ENCODE results near the gene KSR1. TPM values are rescaled to one million over a fixed set of nuclear protein-coding genes. Genes with fewer than 3 reads are reported as not detected.
A peak's percentile ranks its signal among the peaks of the same experiment; 100 is the strongest.

Gene KSR1
- total RNA-seq, 2 donors from 2014 or later: 33.7 to 46.3 TPM

GRCh38 chr17:27630607-27631410, 174.6 kb downstream of the KSR1 start, which contains the start of gene LGALS9:
TSS of gene LGALS9 (plus strand) at chr17:27631188. CDS start at chr17:27631266, 78 bp downstream.
- H3K9me3 Mint-ChIP-seq: no peaks in the 10 kb centered on the region
- no peak within 1 kb of the TSS for H3K9ac ChIP-seq (ENCODE audit: extremely low read depth, low read length, poor library complexity, severe bottlenecking)
- no peak within 1 kb of the TSS for H3K4me3 ChIP-seq (ENCODE audit: low read length)
- H3K27ac ChIP-seq (ENCODE audit: low read depth, low read length): no peak within 1 kb of the TSS
- no peaks in the 10 kb centered on the region for H3K9me3 ChIP-seq (ENCODE audit: control insufficient read depth, low read length)
- no peak for TF ChIP-seq CTCF (conservative IDR thresholded peaks at IDR 0.05)
- peak; percentile 88 for DNase-seq
- 65 to 68% methylated on average over 8 to 10 of the region's 10 CpGs for WGBS, 2 experiments (ENCODE audit: insufficient coverage in 1 of 2, insufficient read length in 1 of 2)
- H3K4me3 Mint-ChIP-seq: no peak within 1 kb of the TSS
- H3K36me3 ChIP-seq (ENCODE audit: control insufficient read depth, insufficient read depth, low read length): no peaks in the 10 kb centered on the region
- H3K4me1 Mint-ChIP-seq: peaks cover 10% of the 10 kb centered on the region
- peak within 1 kb of the TSS; percentile 58 for H3K27ac Mint-ChIP-seq
- no peaks in the 10 kb centered on the region for H3K4me1 ChIP-seq (ENCODE audit: control insufficient read depth, insufficient read depth, low read length)
- H3K27me3 Mint-ChIP-seq (ENCODE audit: insufficient read depth): no peaks in the 10 kb centered on the region
- no peaks in the 10 kb centered on the region for H3K27me3 ChIP-seq (ENCODE audit: control insufficient read depth, insufficient read depth, low read length, poor library complexity, severe bottlenecking)
- peaks cover 5% of the 10 kb centered on the region for H3K36me3 Mint-ChIP-seq (ENCODE audit: low read depth)

DNA sequence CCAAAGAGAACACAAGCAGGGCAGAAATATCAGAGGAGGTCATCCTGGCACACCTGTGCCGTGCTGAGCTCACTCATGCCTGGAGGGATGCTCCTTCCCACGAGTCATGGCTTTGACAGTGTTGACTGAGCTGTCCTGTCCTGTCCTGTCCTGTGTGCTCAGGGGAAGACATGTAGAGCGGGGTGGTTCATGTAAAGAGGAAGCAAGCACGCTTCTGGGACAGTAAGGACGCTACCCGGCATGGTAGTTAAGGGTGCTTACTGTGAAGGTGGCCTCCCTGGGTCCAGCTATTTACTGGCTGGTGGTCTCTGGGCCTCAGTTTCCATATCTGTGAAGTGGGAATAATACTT, 175.1 kb downstream of the KSR1 start:
- WGBS, 2 experiments (ENCODE audit: insufficient coverage in 1 of 2, insufficient read length in 1 of 2): 88 to 91% methylated on average over 5 to 6 of the region's 6 CpGs
- H3K9me3 Mint-ChIP-seq: no peaks in the 10 kb centered on the region
- H3K9ac ChIP-seq (ENCODE audit: extremely low read depth, low read length, poor library complexity, severe bottlenecking): no peak overlapping the region

More for the DNA sequence above, 175.1 kb downstream of the KSR1 start:
- Mint-ChIP-seq H3K27ac (peak overlapping the region; percentile 58), H3K4me3 (no peak overlapping the region), H3K27me3 (ENCODE audit: insufficient read depth) (no peaks in the 10 kb centered on the region), H3K4me1 (peaks cover 10% of the 10 kb centered on the region), H3K36me3 (ENCODE audit: low read depth) (peaks cover 3% of the 10 kb centered on the region)
- H3K4me3 ChIP-seq (ENCODE audit: low read length): no peak overlapping the region
- no peaks in the 10 kb centered on the region for H3K36me3 ChIP-seq (ENCODE audit: control insufficient read depth, insufficient read depth, low read length)
- H3K27ac ChIP-seq (ENCODE audit: low read depth, low read length): no peak overlapping the region
- TF ChIP-seq CTCF (conservative IDR thresholded peaks at IDR 0.05): no peak
- H3K4me1 ChIP-seq (ENCODE audit: control insufficient read depth, insufficient read depth, low read length): no peaks in the 10 kb centered on the region
- H3K9me3 ChIP-seq (ENCODE audit: control insufficient read depth, low read length): no peaks in the 10 kb centered on the region
- no peaks in the 10 kb centered on the region for H3K27me3 ChIP-seq (ENCODE audit: control insufficient read depth, insufficient read depth, low read length, poor library complexity, severe bottlenecking)
- no peak for DNase-seq
